HCT116 (cell line): Measurements from ENCODE around the gene GPR32. TPM values are rescaled to one million over a fixed set of nuclear protein-coding genes. Genes with fewer than 3 reads are reported as not detected.

ENCODE experiments used
- ATAC-seq: fragments of 200-7000 bp; cut with Tn5 transposase; 2 replicates; pipeline ENCODE4 v1.9.1; 2020; ENCODE audit warnings: mild to moderate bottlenecking, moderate library complexity
- BruUV-seq: library from RNA; stranded (reverse); fragments of 400-500 nt; replicated peaks from 2 replicates; lab custom pipeline; 2021; lab: Mats Ljungman, UMichigan
- CTCF ChIA-PET: fragments of 300-600 bp; sonication (Branson Sonifier 250); formaldehyde crosslinking; loops from one replicate; lab custom pipeline; 2021; ENCODE audit warnings: antibody characterized with exemption; lab: Charles Lee
- POLR2A ChIA-PET: fragments of 300-600, 350-600 bp; sonication (Branson Sonifier 250); formaldehyde crosslinking; loops from one replicate; lab custom pipeline; 2021; ENCODE audit warnings: antibody characterized with exemption; lab: Charles Lee
- RAD21 ChIA-PET, 2 experiments: fragments of 300-600 bp; sonication (Branson Sonifier 250); formaldehyde crosslinking; loops; one replicate each; lab custom pipeline; 2023; ENCODE audit warnings: low total read pairs in 2 of 2; ENCODE audit not compliant: uncharacterized antibody in 2 of 2, unreplicated experiment in 2 of 2, low non-redundant PET in 1 of 2; lab: Charles Lee
- DNase-seq: peaks from one replicate; pipeline ENCODE4 v3.0.0-alpha.2; 2010; ENCODE audit warnings: low read depth, low spot score
- H2AFZ ChIP-seq: fragments of 200-600 bp; shearing (Covaris generic), sonication (generic); 2 replicates; pipeline ENCODE4 v1.6.1; 2017; ENCODE audit warnings: low read depth, mixed run types, mixed read lengths, antibody characterized with exemption, low read length; ENCODE audit not compliant: poor library complexity, severe bottlenecking
- H3K27ac ChIP-seq: 2 replicates; pipeline ENCODE4 v1.5.1; 2012; ENCODE audit warnings: low read depth, low read length
- H3K27me3 ChIP-seq: fragments of 200-600 bp; sonication (generic); 2 replicates; pipeline ENCODE4 v1.6.1; 2016; ENCODE audit warnings: mixed run types, low read length, mixed read lengths; ENCODE audit not compliant: insufficient read depth
- H3K36me3 ChIP-seq, 2 experiments: fragments of 200-500 bp in 1 of 2; fragments of 200-600 bp in 1 of 2; sonication (Bioruptor generic) in 1 of 2; sonication (generic) in 1 of 2; 2 replicates each; pipeline versions ENCODE4 v1.5.1 to v1.6.1; 2014 to 2016; ENCODE audit warnings: low read length in 2 of 2, inconsistent platforms in 1 of 2, mixed read lengths in 1 of 2, mixed run types in 1 of 2; ENCODE audit not compliant: insufficient read depth in 2 of 2, control insufficient read depth in 1 of 2
- H3K4me1 ChIP-seq, 2 experiments: fragments of 200-600 bp in 1 of 2; sonication (generic) in 1 of 2; 2 replicates each; pipeline versions ENCODE4 v1.5.1 to v1.6.1; 2012 to 2017; ENCODE audit warnings: low read length in 2 of 2, inconsistent platforms in 1 of 2, mild to moderate bottlenecking in 1 of 2, mixed read lengths in 1 of 2, mixed run types in 1 of 2, moderate library complexity in 1 of 2; ENCODE audit not compliant: insufficient read depth in 2 of 2, control insufficient read depth in 1 of 2
- H3K4me2 ChIP-seq: fragments of 200-600 bp; sonication (generic); 2 replicates; pipeline ENCODE4 v1.6.1; 2017; ENCODE audit warnings: mixed run types, low read length, mixed read lengths
- H3K4me3 ChIP-seq, 2 experiments: fragments of 200-600 bp in 1 of 2; sonication (generic) in 1 of 2; replicated peaks in 1 of 2; 2 replicates each; pipeline ENCODE4 v1.5.1; 2011 to 2016; ENCODE audit warnings: low read length in 2 of 2, control low read depth in 1 of 2, low read depth in 1 of 2, mild to moderate bottlenecking in 1 of 2, mixed read lengths in 1 of 2, mixed run types in 1 of 2
- H3K79me2 ChIP-seq: fragments of 200-600 bp; sonication (generic); 2 replicates; pipeline ENCODE4 v1.6.1; 2017; ENCODE audit warnings: mild to moderate bottlenecking, mixed run types, low read length, moderate library complexity, mixed read lengths; ENCODE audit not compliant: insufficient read depth
- H3K9ac ChIP-seq: fragments of 200-600 bp; sonication (generic); 2 replicates; pipeline ENCODE4 v1.6.1; 2016; ENCODE audit warnings: low read length, mixed read lengths
- H3K9me2 ChIP-seq: fragments of 200-600 bp; sonication (generic), shearing (Covaris generic); 2 replicates; pipeline ENCODE4 v1.6.1; 2017; ENCODE audit warnings: mixed run types, mild to moderate bottlenecking, moderate library complexity; ENCODE audit not compliant: insufficient read depth
- H3K9me3 ChIP-seq, 2 experiments: fragments of 200-500 bp in 1 of 2; fragments of 200-600 bp in 1 of 2; sonication (Bioruptor generic) in 1 of 2; sonication (generic) in 1 of 2; 2 replicates each; pipeline ENCODE4 v1.6.1; 2014 to 2017; ENCODE audit warnings: low read length in 2 of 2, mixed read lengths in 2 of 2, inconsistent platforms in 1 of 2, low read depth in 1 of 2, mild to moderate bottlenecking in 1 of 2, mixed run types in 1 of 2, moderate library complexity in 1 of 2; ENCODE audit not compliant: control insufficient read depth in 1 of 2, insufficient read depth in 1 of 2
- H4K20me1 ChIP-seq: fragments of 200-600 bp; sonication (generic), shearing (Covaris generic); 2 replicates; pipeline ENCODE4 v1.6.1; 2017; ENCODE audit warnings: mixed run types, mild to moderate bottlenecking, moderate library complexity; ENCODE audit not compliant: insufficient read depth
- EGR1 ChIP-seq: IDR thresholded peaks from 2 replicates; pipeline ENCODE4 v1.6.1; 2012; ENCODE audit warnings: low read depth
- JUND ChIP-seq: IDR thresholded peaks from 2 replicates; pipeline ENCODE4 v1.6.1; 2012
- POLR2A ChIP-seq: IDR thresholded peaks from 2 replicates; pipeline ENCODE4 v1.7.0; 2011; ENCODE audit warnings: borderline replicate concordance; ENCODE audit not compliant: insufficient read depth, insufficient read length; ENCODE audit errors: extremely low read depth
- POLR2AphosphoS5 ChIP-seq: IDR thresholded peaks from 2 replicates; pipeline ENCODE4 v1.6.1; 2011; ENCODE audit warnings: mild to moderate bottlenecking, low read depth, low read length, moderate library complexity
- RAD21 ChIP-seq: IDR thresholded peaks from 2 replicates; pipeline ENCODE4 v1.6.1; 2012; ENCODE audit warnings: low read depth, mild to moderate bottlenecking
- SIN3A ChIP-seq: IDR thresholded peaks from 2 replicates; pipeline ENCODE4 v1.6.1; 2012; ENCODE audit warnings: low read depth
- YY1 ChIP-seq: IDR thresholded peaks from 2 replicates; pipeline ENCODE4 v1.6.1; 2011; ENCODE audit warnings: low read length, low read depth, moderate library complexity, mild to moderate bottlenecking; ENCODE audit not compliant: insufficient replicate concordance; ENCODE audit errors: extremely low read depth
- ZNF274 ChIP-seq: fragments of 200-500 bp; sonication (Bioruptor generic); IDR thresholded peaks from 2 replicates; pipeline ENCODE4 v1.6.1; 2014; ENCODE audit warnings: mild to moderate bottlenecking, low read depth, low read length, inconsistent platforms
- intact Hi-C: fragments of 100-400 bp; cut with micrococcal nuclease; formaldehyde crosslinking; loops from 2 replicates; pipeline ENCODE4 v1.10.0; 2022
- total RNA-seq: library from RNA; stranded (reverse); gene quantifications from one replicate; pipeline ENCODE4 v1.2.1, GENCODE V29; 2021; ENCODE audit not compliant: unreplicated experiment

The GPR32 gene
- total RNA-seq, 1 experiment from 2014 or later, result not detected

- no peak overlapping the region for H3K9ac ChIP-seq
- RAD21 ChIA-PET, result no interaction called here
- H3K79me2 ChIP-seq, result peaks cover 64% of the 10 kb centered on the region
- POLR2A ChIA-PET, result no interaction called here
- no peak overlapping the region for H2AFZ ChIP-seq
- H3K4me2 ChIP-seq, result no peak overlapping the region
- no peaks in the 10 kb centered on the region for H3K9me3 ChIP-seq
- TF ChIP-seq JUND (no peak), EGR1 (no peak), YY1 (no peak), POLR2AphosphoS5 (0 out of 2 replicates have a peak, but pooled peaks have one; percentile 8), POLR2A (no peak), SIN3A (no peak), RAD21 (no peak)
- DNase-seq (no peak), ATAC-seq (no peak)
- H3K4me3 ChIP-seq, result no peak overlapping the region
- intact Hi-C loops, result no loop called here
- CTCF ChIA-PET, result no interaction called here
- H3K4me1 ChIP-seq, result peaks cover 19 to 45% of the 10 kb centered on the region in 2 experiments
- peaks cover 43 to 64% of the 10 kb centered on the region in 2 experiments for H3K36me3 ChIP-seq
- no peaks in the 10 kb centered on the region for H3K27me3 ChIP-seq
- peak overlapping the region; percentile 15; the same call in 1 of the 2 replicates for H3K27ac ChIP-seq
- peaks cover 68% of the 10 kb centered on the region; the same call in 1 of the 2 replicates for H4K20me1 ChIP-seq
- no peaks in the 10 kb centered on the region for H3K9me2 ChIP-seq
- no TSS peak for BruUV-seq
Measured at GRCh38 chr19:50798659-50799546, 28.6 kb downstream of the GPR32 start.

- intact Hi-C loops, result no loop called here
- peaks cover 14 to 39% of the 10 kb centered on the region in 2 experiments for H3K4me1 ChIP-seq
- no peaks in the 10 kb centered on the region for H3K9me3 ChIP-seq
- H3K36me3 ChIP-seq, result peaks cover 43 to 64% of the 10 kb centered on the region in 2 experiments
- H2AFZ ChIP-seq, result no peak overlapping the region
- H3K79me2 ChIP-seq, result peaks cover 70% of the 10 kb centered on the region
- no peak overlapping the region for H3K4me2 ChIP-seq
- ChIA-PET RAD21 (no interaction called here), CTCF (no interaction called here), POLR2A (no interaction called here)
- no peak overlapping the region for H3K9ac ChIP-seq
- H4K20me1 ChIP-seq, result peaks cover 68% of the 10 kb centered on the region; the same call in 1 of the 2 replicates
- H3K9me2 ChIP-seq, result no peaks in the 10 kb centered on the region
- no peak overlapping the region for H3K4me3 ChIP-seq
- H3K27me3 ChIP-seq, result no peaks in the 10 kb centered on the region
- no peak overlapping the region for H3K27ac ChIP-seq
- no peak for DNase-seq
- TF ChIP-seq ZNF274 (no peak), POLR2AphosphoS5 (0 out of 2 replicates have a peak, but pooled peaks have one; percentile 6)
- TF ChIP-seq, all 23 proteins: peak for 1
- no peak for ATAC-seq
- BruUV-seq, result no TSS peak
Measured at GRCh38 chr19:50799547-50799851, 29.2 kb downstream of the GPR32 start.
